H9 (cell line): ENCODE measurements around the gene PIEZO2. TPM values are rescaled to one million over a fixed set of nuclear protein-coding genes. Genes with fewer than 3 reads are reported as not detected.

ENCODE experiments used
- DNase-seq: peaks from one replicate; pipeline ENCODE4 v3.0.0-alpha.2; 2017
- H2AFZ ChIP-seq: one replicate; pipeline ENCODE4 v1.6.1; 2013; ENCODE audit warnings: mild to moderate bottlenecking, low read length, control low read depth, moderate library complexity
- H2AK5ac ChIP-seq: 2 replicates; pipeline ENCODE4 v1.6.1; 2013; ENCODE audit warnings: low read length, control low read depth, mixed read lengths; ENCODE audit not compliant: insufficient read length
- H2BK120ac ChIP-seq: one replicate; pipeline ENCODE4 v1.6.1; 2013; ENCODE audit warnings: low read depth, mild to moderate bottlenecking, low read length, control low read depth, inconsistent platforms; ENCODE audit not compliant: poor library complexity, severe bottlenecking
- H2BK12ac ChIP-seq: 2 replicates; pipeline ENCODE4 v1.6.1; 2013; ENCODE audit warnings: low read length, control low read depth, mixed read lengths, low read depth; ENCODE audit not compliant: insufficient read length
- H2BK15ac ChIP-seq: 2 replicates; pipeline ENCODE4 v1.6.1; 2013; ENCODE audit warnings: low read depth, low read length, control low read depth
- H2BK20ac ChIP-seq: one replicate; pipeline ENCODE4 v1.6.1; 2013; ENCODE audit warnings: low read depth, mild to moderate bottlenecking, low read length, control low read depth, inconsistent platforms; ENCODE audit not compliant: poor library complexity, severe bottlenecking
- H2BK5ac ChIP-seq: 2 replicates; pipeline ENCODE4 v1.6.1; 2013; ENCODE audit warnings: low read length, control low read depth, mixed read lengths; ENCODE audit not compliant: insufficient read length
- H3K14ac ChIP-seq: 2 replicates; pipeline ENCODE4 v1.6.1; 2013; ENCODE audit warnings: low read length, control low read depth; ENCODE audit not compliant: insufficient read depth
- H3K18ac ChIP-seq: 2 replicates; pipeline ENCODE4 v1.6.1; 2013; ENCODE audit warnings: low read depth, mild to moderate bottlenecking, mixed read lengths, low read length, control low read depth; ENCODE audit not compliant: insufficient read length
- H3K23ac ChIP-seq: 2 replicates; pipeline ENCODE4 v1.6.1; 2013; ENCODE audit warnings: low read length, control low read depth, mixed read lengths, low read depth; ENCODE audit not compliant: insufficient read length
- H3K23me2 ChIP-seq: 2 replicates; pipeline ENCODE4 v1.6.1; 2013; ENCODE audit warnings: low read depth, mild to moderate bottlenecking, mixed read lengths, low read length, control low read depth; ENCODE audit not compliant: insufficient read length, poor library complexity, severe bottlenecking
- H3K27ac ChIP-seq: 2 replicates; pipeline ENCODE4 v1.5.1; 2013; ENCODE audit warnings: low read length, control low read depth, mixed read lengths, low read depth; ENCODE audit not compliant: insufficient read length
- H3K27me3 ChIP-seq: 2 replicates; pipeline ENCODE4 v1.6.1; 2013; ENCODE audit warnings: low read length, control low read depth, inconsistent platforms; ENCODE audit not compliant: insufficient read depth
- H3K4ac ChIP-seq: 2 replicates; pipeline ENCODE4 v1.6.1; 2013; ENCODE audit warnings: low read depth, mild to moderate bottlenecking, control low read depth, inconsistent platforms, low read length, moderate library complexity
- H3K4me1 ChIP-seq: 2 replicates; pipeline ENCODE4 v1.6.1; 2013; ENCODE audit warnings: low read length, control low read depth, inconsistent platforms; ENCODE audit not compliant: insufficient read depth
- H3K4me2 ChIP-seq: 2 replicates; pipeline ENCODE4 v1.6.1; 2013; ENCODE audit warnings: low read length, control low read depth, mixed read lengths; ENCODE audit not compliant: insufficient read length, insufficient read depth
- H3K56ac ChIP-seq: 2 replicates; pipeline ENCODE4 v1.6.1; 2013; ENCODE audit warnings: low read depth, mild to moderate bottlenecking, mixed read lengths, low read length, control low read depth; ENCODE audit not compliant: insufficient read length
- H3K79me1 ChIP-seq: 2 replicates; pipeline ENCODE4 v1.6.1; 2013; ENCODE audit warnings: low read depth, mild to moderate bottlenecking, moderate library complexity, low read length, control low read depth, inconsistent platforms; ENCODE audit not compliant: insufficient read depth, poor library complexity, severe bottlenecking
- H3K79me2 ChIP-seq: 2 replicates; pipeline ENCODE4 v1.6.1; 2013; ENCODE audit warnings: low read length, control low read depth, inconsistent platforms; ENCODE audit not compliant: insufficient read depth
- H3K9ac ChIP-seq: 2 replicates; pipeline ENCODE4 v1.6.1; 2013; ENCODE audit warnings: low read length, control low read depth, mixed read lengths; ENCODE audit not compliant: insufficient read length; ENCODE audit errors: extremely low read depth
- H3K9me3 ChIP-seq: one replicate; pipeline ENCODE4 v1.6.1; 2013; ENCODE audit warnings: low read depth, low read length, inconsistent platforms; ENCODE audit not compliant: control insufficient read depth
- H3T11ph ChIP-seq: one replicate; pipeline ENCODE4 v1.6.1; 2013; ENCODE audit warnings: mild to moderate bottlenecking, low read length, control low read depth, inconsistent platforms
- H4K20me1 ChIP-seq: one replicate; pipeline ENCODE4 v1.6.1; 2013; ENCODE audit not compliant: control insufficient read depth, insufficient read length, insufficient read depth
- H4K5ac ChIP-seq: 2 replicates; pipeline ENCODE4 v1.6.1; 2013; ENCODE audit warnings: low read depth, mild to moderate bottlenecking, mixed read lengths, low read length, control low read depth; ENCODE audit not compliant: insufficient read length
- H4K8ac ChIP-seq: replicated peaks from 2 replicates; pipeline ENCODE4 v1.6.1; 2013; ENCODE audit warnings: low read length, control low read depth, mixed read lengths, low read depth; ENCODE audit not compliant: insufficient read length
- H4K91ac ChIP-seq: 2 replicates; pipeline ENCODE4 v1.6.1; 2013; ENCODE audit warnings: low read depth, mild to moderate bottlenecking, moderate library complexity, mixed read lengths, low read length, control low read depth; ENCODE audit not compliant: insufficient read length
- H3K27ac Mint-ChIP-seq, 3 experiments: 2 replicates in 2 of 3; 3 replicates in 1 of 3; pipeline ENCODE4 v1.8.0; 2020 to 2021; ENCODE audit warnings: mixed read lengths in 3 of 3, mild to moderate bottlenecking in 1 of 3, moderate library complexity in 1 of 3
- H3K27me3 Mint-ChIP-seq: 2 replicates; pipeline ENCODE4 v1.8.0; 2021; ENCODE audit warnings: low read depth, mild to moderate bottlenecking, moderate library complexity, mixed read lengths
- H3K36me3 Mint-ChIP-seq, 3 experiments: 2 replicates in 2 of 3; 3 replicates in 1 of 3; pipeline ENCODE4 v1.8.0; 2020 to 2021; ENCODE audit warnings: low read depth in 3 of 3, mixed read lengths in 3 of 3; ENCODE audit not compliant: insufficient read depth in 1 of 3
- H3K4me1 Mint-ChIP-seq, 2 experiments: 2 replicates each; pipeline ENCODE4 v1.8.0; 2020; ENCODE audit warnings: mixed read lengths in 2 of 2
- H3K4me3 Mint-ChIP-seq, 2 experiments: 2 replicates in 1 of 2; 3 replicates in 1 of 2; pipeline ENCODE4 v1.8.0; 2020 to 2021; ENCODE audit warnings: mild to moderate bottlenecking in 2 of 2, mixed read lengths in 2 of 2, moderate library complexity in 1 of 2
- H3K9me3 Mint-ChIP-seq, 2 experiments: 2 replicates in 1 of 2; 3 replicates in 1 of 2; pipeline ENCODE4 v1.8.0; 2020; ENCODE audit warnings: mild to moderate bottlenecking in 2 of 2, mixed read lengths in 2 of 2, moderate library complexity in 1 of 2
- CTCF ChIP-seq: fragments of 200-600 bp; sonication (generic); conservative IDR thresholded peaks from 3 replicates; pipeline ENCODE4 v1.8.0; 2021; ENCODE audit warnings: antibody characterized with exemption, mild to moderate bottlenecking
- WGBS: extraction: QIAGEN DNeasy Blood & Tissue Kit; methylation state at CpG from one replicate; pipeline ENCODE4 v1.1.7; 2013; ENCODE audit warnings: missing lambda C conversion rate, low lambda C conversion rate, mixed read lengths; ENCODE audit not compliant: insufficient read length; ENCODE audit errors: extremely low coverage; 5-methylcytosine and 5-hydroxymethylcytosine counted together
- total RNA-seq: library from RNA; stranded (reverse); gene quantifications from 2 replicates; pipeline ENCODE4 v1.2.1, GENCODE V29; 2021

PIEZO2 gene
- total RNA-seq, 1 experiment from 2014 or later, result 3.9 TPM

GRCh38 chr18:10727477-10727876 is 421.9 kb downstream of the PIEZO2 start:
- Histone ChIP-seq H3K23me2 (no peaks in the 10 kb centered on the region), H3K27ac (no peak overlapping the region), H2AFZ (no peak overlapping the region), H3T11ph (no peak overlapping the region), H3K79me2 (no peaks in the 10 kb centered on the region), H3K9ac (no peak overlapping the region), H2BK120ac (no peak overlapping the region), H3K4ac (no peak overlapping the region), H2AK5ac (no peak overlapping the region), H3K18ac (no peak overlapping the region), H3K79me1 (no peaks in the 10 kb centered on the region), H4K8ac (no peak overlapping the region), H2BK5ac (no peak overlapping the region), H3K14ac (no peak overlapping the region), H3K4me2 (no peak overlapping the region), H4K5ac (no peak overlapping the region), H2BK15ac (no peak overlapping the region), H3K27me3 (no peaks in the 10 kb centered on the region), H4K91ac (no peak overlapping the region), H2BK12ac (no peak overlapping the region), H3K23ac (no peak overlapping the region), H2BK20ac (no peak overlapping the region), H3K4me1 (no peaks in the 10 kb centered on the region), H3K56ac (no peak overlapping the region), H3K9me3 (no peaks in the 10 kb centered on the region), H4K20me1 (no peaks in the 10 kb centered on the region)
- peaks cover 4 to 13% of the 10 kb centered on the region in 2 experiments; a peak in 3 of 4 replicates for H3K4me1 Mint-ChIP-seq
- peaks cover 0 to 2% of the 10 kb centered on the region in 2 experiments; a peak in 1 of 5 replicates for H3K9me3 Mint-ChIP-seq
- no peak for TF ChIP-seq CTCF
- WGBS, result no CpG with 5 or more reads among the region's 3 CpGs
- peaks cover 2% of the 10 kb centered on the region for H3K27me3 Mint-ChIP-seq
- H3K36me3 Mint-ChIP-seq, result peaks cover 0 to 12% (median 0%) of the 10 kb centered on the region in 3 experiments; a peak in 2 of 7 replicates
- H3K27ac Mint-ChIP-seq, result peak overlapping the region in 2 of 3 experiments; percentile 46 to 81; a peak in 3 of 7 replicates
- no peak for DNase-seq
- H3K4me3 Mint-ChIP-seq, result no peak overlapping the region
